Adrenal gland (tissue), 12 donors: ENCODE data around the gene PACS2. TPM values are rescaled to one million over a fixed set of nuclear protein-coding genes. Genes with fewer than 3 reads are reported as not detected.

Experiments
- DNase-seq, 7 donors: peaks; one replicate each; pipeline ENCODE4 v3.0.0-alpha.2; 2019 to 2020
- H3K27ac ChIP-seq, 5 donors: fragments of 200-600 bp; sonication (generic) in 4 of 5; 1 replicate in 3 of 5; 2 replicates in 2 of 5; pipeline versions ENCODE4 v1.5.1 to v1.8.0; 2016 to 2020; ENCODE audit warnings: mild to moderate bottlenecking in 1 of 5
- H3K27me3 ChIP-seq: fragments of 200-600 bp; 2 replicates; pipeline ENCODE4 v1.8.0; 2021
- H3K36me3 ChIP-seq, 2 donors: fragments of 200-600 bp; replicated peaks in 1 of 2; 1 replicate in 1 of 2; 2 replicates in 1 of 2; pipeline versions ENCODE4 v1.5.1 to v1.8.0; 2018 to 2022
- H3K4me1 ChIP-seq, 2 donors: fragments of 200-600 bp; replicated peaks in 1 of 2; 1 replicate in 1 of 2; 2 replicates in 1 of 2; pipeline versions ENCODE4 v1.5.1 to v1.8.0; 2018 to 2021
- H3K4me3 ChIP-seq, 4 donors: fragments of 200-600 bp; sonication (generic) in 3 of 4; one replicate each; pipeline ENCODE4 v1.5.1; 2016 to 2018
- H3K9me3 ChIP-seq, 3 donors: fragments of 200-600 bp; sonication (generic) in 1 of 3; replicated peaks in 1 of 3; 1 replicate in 2 of 3; 2 replicates in 1 of 3; pipeline versions ENCODE4 v1.5.1 to v1.8.0; 2016 to 2021
- CTCF ChIP-seq, 6 experiments: fragments of 450-650 bp in 4 of 6; fragments of 200-600 bp in 2 of 6; sonication (generic) in 1 of 6; IDR thresholded peaks; 1 replicate in 5 of 6; 2 replicates in 1 of 6; pipeline versions ENCODE4 v1.5.1 to v1.8.0; 2016 to 2021; ENCODE audit warnings: antibody characterized with exemption in 6 of 6, mild to moderate bottlenecking in 2 of 6, moderate library complexity in 1 of 6
- POLR2A ChIP-seq, 2 donors: fragments of 450-650 bp; IDR thresholded peaks; one replicate each; pipeline ENCODE4 v1.6.1; 2017; ENCODE audit warnings: antibody characterized with exemption in 2 of 2, mild to moderate bottlenecking in 2 of 2, moderate library complexity in 1 of 2
- WGBS, 4 donors: extraction: QIAGEN DNeasy Blood & Tissue Kit in 2 of 4; methylation state at CpG; one replicate each; pipeline versions ENCODE4 v1.1.5 to v1.1.7; 2013 to 2017; 5-methylcytosine and 5-hydroxymethylcytosine counted together
- intact Hi-C, 2 donors: fragments of 100-400 bp; cut with DNase I; formaldehyde crosslinking; loops; one replicate each; pipeline versions ENCODE4 v1.14.1 to v1.15.0; 2022 to 2023
- polyA plus RNA-seq, 3 donors: library from polyadenylated mRNA; stranded (reverse); fragments of 200-250 nt in 2 of 3; fragments of 350-450 nt in 1 of 3; fragmentation: Illumina TruSeq in 1 of 3; extraction: RNeasy Lipid Tissue Mini Kit (QIAGEN cat#74804) in 1 of 3; gene quantifications; one replicate each; pipeline ENCODE4 v1.2.3, GENCODE V29; 2013 to 2014
- total RNA-seq, 9 donors: library from RNA; depleted of rRNA in 4 of 9; stranded (reverse); fragments of >200 nt in 4 of 9; fragments of 120-200 nt in 1 of 9; fragmentation: NEBNext Ultra II Directional in 1 of 9; extraction: Animal tissue kit (Norgen Biotek cat#: 25700) in 1 of 9; gene quantifications; one replicate each; pipeline versions ENCODE4 v1.1.0 to v1.2.4, GENCODE V29; 2013 to 2023
- donor health status: healthy with polysubstance abuse.
- donor health status: Bipolar disorder and iron deficiency.
- donor health status: DM: yes; HTN: yes; CAD: no.
- donor health status: DM: no; HTN: no; CAD: no.
- donor health status: DM: no; HTN: no; CAD: no.
- donor health status: DM: yes; HTN: yes; CAD: no.

The PACS2 gene
- total and polyA plus RNA-seq, 12 donors = 19.5 to 221 (median 81.1) TPM

- intact Hi-C loops = no loop called here
- Histone ChIP-seq H3K27ac (peak overlapping the region in 2 of 5 donors; percentile 11 to 63), H3K4me1 (peaks cover 0 to 13% of the 10 kb centered on the region in 2 donors), H3K4me3 (no peak overlapping the region), H3K27me3 (no peaks in the 10 kb centered on the region), H3K36me3 (no peaks in the 10 kb centered on the region), H3K9me3 (no peaks in the 10 kb centered on the region)
- 92 to 100% (median 97%) methylated on average over 1 of the region's 1 CpG for WGBS, 4 donors
- no peak for DNase-seq
- no peak for TF ChIP-seq CTCF (IDR thresholded peaks at IDR 0.05)
- TF ChIP-seq POLR2A (IDR thresholded peaks at IDR 0.05) = no peak
Observed at GRCh38 chr14:105431256-105431655, 116.7 kb downstream of the PACS2 start.

GRCh38 chr14:105432657-105433056 is 118.1 kb downstream of the PACS2 start:
- Histone ChIP-seq H3K4me1 (peaks cover 0 to 13% of the 10 kb centered on the region in 2 donors), H3K36me3 (no peaks in the 10 kb centered on the region), H3K27ac (no peak overlapping the region), H3K27me3 (no peaks in the 10 kb centered on the region), H3K9me3 (no peaks in the 10 kb centered on the region), H3K4me3 (no peak overlapping the region)
- intact Hi-C loops = no loop called here
- WGBS, 4 donors = 90 to 96% (median 94%) methylated on average over 12 of the region's 12 CpGs
- TF ChIP-seq CTCF (IDR thresholded peaks at IDR 0.05) = no peak
- TF ChIP-seq POLR2A (IDR thresholded peaks at IDR 0.05) = no peak
- no peak for DNase-seq

- no peak overlapping the region for H3K4me3 ChIP-seq
- no peak for DNase-seq
- 82 to 86% (median 83%) methylated on average over 7 to 17 of the region's 17 CpGs for WGBS, 4 donors
- TF ChIP-seq CTCF (IDR thresholded peaks at IDR 0.05) (no peak), POLR2A (IDR thresholded peaks at IDR 0.05) (no peak)
- no peaks in the 10 kb centered on the region for H3K9me3 ChIP-seq
- H3K4me1 ChIP-seq = peaks cover 0 to 13% of the 10 kb centered on the region in 2 donors
- H3K27ac ChIP-seq = no peak overlapping the region
- no peaks in the 10 kb centered on the region for H3K36me3 ChIP-seq
- no peaks in the 10 kb centered on the region for H3K27me3 ChIP-seq
- intact Hi-C loops = no loop called here
Observed at GRCh38 chr14:105433161-105433605, 118.6 kb downstream of the PACS2 start.

GRCh38 chr14:105436402-105436801 is 121.9 kb downstream of the PACS2 start:
- 86 to 91% (median 88%) methylated on average over 12 of the region's 12 CpGs for WGBS, 4 donors
- no peak overlapping the region for H3K27ac ChIP-seq
- intact Hi-C loops = no loop called here

More at GRCh38 chr14:105436402-105436801, 121.9 kb downstream of the PACS2 start:
- no peak for DNase-seq
- Histone ChIP-seq H3K27me3 (no peaks in the 10 kb centered on the region), H3K4me3 (no peak overlapping the region), H3K4me1 (peaks cover 0 to 6% of the 10 kb centered on the region in 2 donors), H3K36me3 (no peaks in the 10 kb centered on the region), H3K9me3 (no peaks in the 10 kb centered on the region)
- TF ChIP-seq CTCF (IDR thresholded peaks at IDR 0.05) (no peak), POLR2A (IDR thresholded peaks at IDR 0.05) (no peak)
